ENCODE results near the gene HHIPL1. TPM values are rescaled to one million over a fixed set of nuclear protein-coding genes. Genes with fewer than 3 reads are reported as not detected.

The HHIPL1 gene
- polyA plus RNA-seq, 1 donor from 2014 or later = 0.24 TPM

DNA sequence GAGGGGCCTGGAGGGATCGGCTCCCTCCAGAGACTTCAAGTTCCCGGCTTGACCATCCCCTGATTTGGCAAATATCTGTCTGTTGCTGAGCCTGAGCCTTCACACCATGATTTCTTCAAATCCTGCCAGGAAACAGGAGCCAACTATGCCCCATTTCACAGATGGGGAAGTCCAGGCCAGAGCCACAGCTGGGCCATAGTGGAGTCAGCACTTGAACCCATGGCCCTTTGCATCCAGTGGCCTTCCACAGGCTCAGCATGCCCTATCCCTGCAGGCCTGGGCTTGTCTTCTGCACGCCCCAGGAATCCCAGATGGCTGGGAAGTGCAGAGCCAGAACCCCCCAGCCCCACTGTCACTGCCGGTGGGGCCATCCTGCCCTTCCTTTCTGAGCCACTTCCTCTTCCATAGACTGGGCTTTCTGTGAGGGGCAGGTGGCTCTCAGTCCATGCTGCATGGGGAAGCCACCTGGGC is 84.1 kb downstream of the HHIPL1 start:
- H3K9me3 Mint-ChIP-seq = peaks cover 0 to 2% (median 0%) of the 10 kb centered on the region in 3 donors
- H3K27ac Mint-ChIP-seq = no peak overlapping the region
- peaks cover 1% of the 10 kb centered on the region for H3K36me3 Mint-ChIP-seq
- H3K4me3 Mint-ChIP-seq = no peak overlapping the region
- peaks cover 21% of the 10 kb centered on the region for H3K27me3 Mint-ChIP-seq
- peaks cover 0 to 2% (median 0%) of the 10 kb centered on the region in 3 donors for H3K4me1 Mint-ChIP-seq

Other genes with a start within 250 kb of the HHIPL1 start
- 27.8 TPM for gene SETD3, start 164.3 kb upstream of the HHIPL1 start, polyA plus RNA-seq
- 26.8 TPM for gene CCNK, start 163.7 kb upstream of the HHIPL1 start, polyA plus RNA-seq
- 0.20 TPM for gene CCDC85C, start 40.9 kb upstream of the HHIPL1 start, polyA plus RNA-seq
- not detected for gene CYP46A1, start 39.2 kb downstream of the HHIPL1 start, polyA plus RNA-seq
- gene EML1, start 148.3 kb downstream of the HHIPL1 start, polyA plus RNA-seq = not detected